Muscle of arm (tissue), 12 donors: Measurements from ENCODE around the gene SLC25A21. TPM values are rescaled to one million over a fixed set of nuclear protein-coding genes. Genes with fewer than 3 reads are reported as not detected.
A peak's percentile ranks its signal among the peaks of the same experiment; 100 is the strongest.
"Not testable (repeated sequence)": the region's sequence is repeated elsewhere in the genome, so short reads cannot be mapped to it uniquely, and the experiment has no call there.

ENCODE experiments used
- DNase-seq: peaks from one replicate; pipeline ENCODE4 v3.0.0-alpha.2; 2013
- polyA plus RNA-seq, 12 donors: library from polyadenylated mRNA; unstranded; fragments of 120-200 nt; gene quantifications; one replicate each; pipeline ENCODE4 v1.2.1, GENCODE V29; 2013; ENCODE audit not compliant: insufficient read length in 12 of 12

SLC25A21 gene
- polyA plus RNA-seq, 12 donors: 1.0 to 3.4 (median 1.5) TPM; not detected in 2

- no peak for DNase-seq
These were observed 14.9 kb upstream of the SLC25A21 start for GRCh38 chr14:37187294-37187693.

- no peak for DNase-seq
These were observed 14.5 kb upstream of the SLC25A21 start for GRCh38 chr14:37186865-37187264.

GRCh38 chr14:37185670-37186069 lies 13.3 kb upstream of the SLC25A21 start:
- no peak for DNase-seq

- not testable (repeated sequence) for DNase-seq
These were observed 12.1 kb upstream of the SLC25A21 start for GRCh38 chr14:37184520-37184919.

GRCh38 chr14:37181441-37181840 lies 9.0 kb upstream of the SLC25A21 start:
- no peak for DNase-seq

- not testable (repeated sequence) for DNase-seq
These were observed 8.5 kb upstream of the SLC25A21 start for GRCh38 chr14:37180886-37181285.

- no peak for DNase-seq
These were observed 7.6 kb upstream of the SLC25A21 start for GRCh38 chr14:37179896-37180502.

GRCh38 chr14:37172936-37173614 lies 669 bp upstream of the SLC25A21 start:
- no peak for DNase-seq

GRCh38 chr14:37171678-37172023 lies 755 bp downstream of the SLC25A21 start:
- no peak for DNase-seq

- DNase-seq: no peak
These were observed 1.4 kb downstream of the SLC25A21 start for GRCh38 chr14:37170993-37171392.

- DNase-seq: no peak
These were observed 2.2 kb downstream of the SLC25A21 start for GRCh38 chr14:37170237-37170636.

GRCh38 chr14:37168721-37169120 lies 3.7 kb downstream of the SLC25A21 start:
- no peak for DNase-seq

- DNase-seq: no peak
These were observed 5.0 kb downstream of the SLC25A21 start for GRCh38 chr14:37167151-37168047.

GRCh38 chr14:37165794-37166193 lies 6.6 kb downstream of the SLC25A21 start:
- no peak for DNase-seq

- DNase-seq: not testable (repeated sequence)
These were observed 10.1 kb downstream of the SLC25A21 start for GRCh38 chr14:37162307-37162706.

GRCh38 chr14:37157987-37158386 lies 14.4 kb downstream of the SLC25A21 start:
- no peak for DNase-seq

- DNase-seq: no peak
These were observed 18.9 kb downstream of the SLC25A21 start for GRCh38 chr14:37153483-37153882.

GRCh38 chr14:37153005-37153404 lies 19.4 kb downstream of the SLC25A21 start:
- no peak for DNase-seq

- peak; percentile 49 for DNase-seq
These were observed 22.0 kb downstream of the SLC25A21 start for GRCh38 chr14:37150414-37150813.

GRCh38 chr14:37147310-37147880 lies 25.0 kb downstream of the SLC25A21 start:
- no peak for DNase-seq

- DNase-seq: not testable (repeated sequence)
These were observed 26.0 kb downstream of the SLC25A21 start for GRCh38 chr14:37146438-37146837.

- DNase-seq: no peak
These were observed 27.0 kb downstream of the SLC25A21 start for GRCh38 chr14:37145395-37145794.
